Astrocyte of the cerebellum (primary cell): ENCODE results near the gene C1QTNF9.
A peak's percentile ranks its signal among the peaks of the same experiment; 100 is the strongest.

Experiments used
- DNase-seq: peaks from one replicate; pipeline ENCODE4 v3.0.0-alpha.2; 2011; ENCODE audit warnings: low read depth
- H3K4me3 ChIP-seq: 2 replicates; pipeline ENCODE4 v1.5.1; 2011; ENCODE audit warnings: mild to moderate bottlenecking, low read depth, low read length, moderate library complexity
- in situ Hi-C: cut with HindIII; loops from 2 replicates; pipeline ENCODE4 v1.10.0; 2017; ENCODE audit warnings: low sequenced_read_pairs
- TF ChIP-seq, protein P1 (sequence below): IDR thresholded peaks from 2 replicates; pipeline ENCODE4 v1.5.1; 2012; ENCODE audit warnings: low read length, low read depth, moderate library complexity, mild to moderate bottlenecking; ENCODE audit errors: missing control alignments

Gene C1QTNF9

DNA sequence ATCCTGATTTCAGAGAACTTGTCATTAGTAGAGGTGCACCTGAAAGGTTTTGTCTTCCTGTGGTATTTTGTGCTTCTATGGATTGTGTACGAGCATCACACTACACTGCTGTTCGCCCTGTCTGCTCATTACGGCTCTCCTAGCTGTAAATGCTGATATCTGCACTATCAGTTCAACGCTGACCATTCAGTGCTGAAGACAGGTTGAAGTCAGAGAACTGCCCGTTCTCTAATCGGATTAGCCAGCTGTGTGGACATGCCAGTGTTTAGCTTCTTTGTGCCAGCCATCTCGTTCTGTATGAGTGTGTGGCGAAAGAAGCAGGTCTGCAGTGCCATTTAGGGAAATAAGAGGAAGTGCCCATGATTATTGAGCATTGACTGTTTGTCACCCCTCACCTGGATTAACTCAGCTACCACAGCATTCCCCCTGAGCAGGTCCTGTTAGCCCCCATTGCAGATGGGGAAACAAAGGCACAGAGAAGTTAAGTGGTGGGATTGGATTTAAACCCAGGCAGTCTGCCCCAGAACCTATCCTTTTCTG lies 21.6 kb upstream of the C1QTNF9 start:
- DNase-seq, result no peak
- in situ Hi-C loops, result no loop called here
- no peak overlapping the region for H3K4me3 ChIP-seq
- TF ChIP-seq, protein P1, sequence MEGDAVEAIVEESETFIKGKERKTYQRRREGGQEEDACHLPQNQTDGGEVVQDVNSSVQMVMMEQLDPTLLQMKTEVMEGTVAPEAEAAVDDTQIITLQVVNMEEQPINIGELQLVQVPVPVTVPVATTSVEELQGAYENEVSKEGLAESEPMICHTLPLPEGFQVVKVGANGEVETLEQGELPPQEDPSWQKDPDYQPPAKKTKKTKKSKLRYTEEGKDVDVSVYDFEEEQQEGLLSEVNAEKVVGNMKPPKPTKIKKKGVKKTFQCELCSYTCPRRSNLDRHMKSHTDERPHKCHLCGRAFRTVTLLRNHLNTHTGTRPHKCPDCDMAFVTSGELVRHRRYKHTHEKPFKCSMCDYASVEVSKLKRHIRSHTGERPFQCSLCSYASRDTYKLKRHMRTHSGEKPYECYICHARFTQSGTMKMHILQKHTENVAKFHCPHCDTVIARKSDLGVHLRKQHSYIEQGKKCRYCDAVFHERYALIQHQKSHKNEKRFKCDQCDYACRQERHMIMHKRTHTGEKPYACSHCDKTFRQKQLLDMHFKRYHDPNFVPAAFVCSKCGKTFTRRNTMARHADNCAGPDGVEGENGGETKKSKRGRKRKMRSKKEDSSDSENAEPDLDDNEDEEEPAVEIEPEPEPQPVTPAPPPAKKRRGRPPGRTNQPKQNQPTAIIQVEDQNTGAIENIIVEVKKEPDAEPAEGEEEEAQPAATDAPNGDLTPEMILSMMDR, result no peak

GRCh38 chr13:24288870-24289269 lies 20.5 kb upstream of the C1QTNF9 start:
- no peak overlapping the region for H3K4me3 ChIP-seq
- no peak for DNase-seq
- TF ChIP-seq, protein P1, result no peak
- in situ Hi-C loops, result no loop called here

GRCh38 chr13:24290280-24290932 lies 19.0 kb upstream of the C1QTNF9 start:
- TF ChIP-seq, protein P1, result no peak
- no peak for DNase-seq
- in situ Hi-C loops, result no loop called here
- H3K4me3 ChIP-seq, result no peak overlapping the region

GRCh38 chr13:24292481-24292880 lies 16.9 kb upstream of the C1QTNF9 start:
- in situ Hi-C loops, result no loop called here

DNA sequence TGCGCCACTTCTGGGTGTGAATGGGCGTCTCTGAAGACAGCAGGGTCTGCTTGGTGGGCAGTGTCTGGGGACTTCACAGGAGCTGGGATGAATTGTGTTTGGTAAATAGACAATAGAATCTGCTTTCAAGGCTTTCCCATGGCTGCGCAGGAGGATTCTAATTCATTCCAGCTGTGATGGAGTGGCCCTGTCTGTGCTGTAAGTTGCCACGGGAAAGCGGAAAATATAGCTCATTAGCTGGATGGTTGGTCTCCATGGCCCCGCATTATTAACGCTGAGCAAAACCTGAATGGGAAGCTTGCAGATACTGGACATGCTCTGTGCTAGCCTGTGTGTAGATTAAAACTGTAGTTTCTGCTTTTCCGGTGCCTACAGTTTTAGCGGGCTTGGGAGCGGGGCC lies 15.6 kb upstream of the C1QTNF9 start:
- peak; percentile 19 for DNase-seq
- H3K4me3 ChIP-seq, result no peak overlapping the region
- TF ChIP-seq, protein P1, result no peak
- in situ Hi-C loops, result no loop called here

More at GRCh38 chr13:24292481-24292880, 16.9 kb upstream of the C1QTNF9 start:
- DNase-seq, result peak; percentile 68
- TF ChIP-seq, protein P1, result no peak
- H3K4me3 ChIP-seq, result no peak overlapping the region

DNA sequence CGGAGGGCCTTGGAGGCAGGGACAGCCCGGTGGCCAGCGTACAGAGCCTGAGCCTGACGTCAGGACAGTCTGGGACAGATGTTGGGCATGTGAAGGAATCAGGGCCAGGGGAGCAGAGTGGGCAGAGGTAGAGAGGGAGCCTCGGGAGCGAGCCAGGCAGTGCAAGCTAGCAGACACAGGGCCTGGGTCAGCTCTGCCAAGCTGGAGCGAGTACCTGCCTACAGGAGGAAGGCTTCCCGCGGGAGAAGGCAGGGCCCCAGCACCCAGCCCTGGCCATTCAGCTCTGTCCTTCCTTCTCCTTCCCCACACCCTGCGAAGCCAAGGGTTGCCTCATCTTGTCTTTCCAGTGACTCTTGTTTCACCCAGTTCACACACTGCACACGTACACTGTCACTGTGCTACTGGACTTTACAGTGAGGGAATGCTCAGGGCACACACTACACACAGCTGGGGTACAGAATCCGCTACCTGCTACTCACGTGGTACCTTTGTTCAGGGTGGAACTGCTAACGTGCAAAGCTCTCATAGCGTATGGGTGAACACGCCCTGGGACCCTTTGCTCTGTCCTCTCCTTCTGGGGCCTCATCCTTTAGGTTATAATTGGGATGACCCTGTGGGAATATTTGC lies 9.8 kb upstream of the C1QTNF9 start:
- TF ChIP-seq, protein P1, result no peak
- no peak for DNase-seq
- in situ Hi-C loops, result no loop called here

More for the DNA sequence above, 9.8 kb upstream of the C1QTNF9 start:
- no peak overlapping the region for H3K4me3 ChIP-seq
